NAMALWA (cell line): ENCODE measurements around the gene RSF1.
"Not testable (repeated sequence)": the region's sequence is repeated elsewhere in the genome, so short reads cannot be mapped to it uniquely, and the experiment has no call there.

Source experiments
- DNase-seq: peaks from one replicate; pipeline ENCODE4 v3.0.0-alpha.2; 2015; ENCODE audit warnings: low spot score

RSF1 gene

DNA sequence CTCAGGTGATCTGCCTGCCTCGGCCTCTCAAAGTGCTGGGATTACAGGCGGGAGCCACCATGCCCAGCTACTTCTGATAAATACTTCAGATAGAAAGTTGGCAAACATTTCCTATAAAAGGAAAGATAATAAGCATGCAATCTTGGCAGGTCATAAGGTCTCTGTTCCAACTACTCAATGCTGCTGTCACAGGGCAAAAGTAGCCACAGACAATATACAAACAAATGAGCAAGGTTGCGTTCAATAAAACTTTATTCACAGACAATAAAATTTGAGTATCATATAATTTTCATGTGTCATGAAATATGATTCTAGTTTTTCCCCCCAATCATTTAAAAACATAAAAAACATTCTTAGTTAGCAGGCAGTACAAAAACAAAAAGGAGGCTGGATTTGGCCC is 129.9 kb downstream of the RSF1 start:
- no peak for DNase-seq

DNA sequence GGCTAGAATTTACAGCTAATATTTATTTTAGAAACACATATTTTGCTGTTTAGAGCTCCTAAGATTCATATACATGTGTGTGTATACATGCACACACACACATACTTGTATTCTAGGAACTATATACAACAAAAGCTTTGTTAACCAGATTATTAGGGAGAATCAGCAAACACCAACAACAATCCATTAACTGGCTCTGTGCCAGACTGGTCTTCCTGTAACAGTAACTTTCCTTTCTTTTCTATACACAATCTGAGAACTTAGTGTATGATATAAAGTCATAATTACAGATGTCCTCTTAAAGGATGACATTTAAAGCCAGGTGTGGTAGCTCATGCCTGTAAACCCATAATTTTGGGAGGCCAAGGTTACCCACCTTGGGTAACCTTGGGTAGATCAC is 133.4 kb downstream of the RSF1 start:
- no peak for DNase-seq

DNA sequence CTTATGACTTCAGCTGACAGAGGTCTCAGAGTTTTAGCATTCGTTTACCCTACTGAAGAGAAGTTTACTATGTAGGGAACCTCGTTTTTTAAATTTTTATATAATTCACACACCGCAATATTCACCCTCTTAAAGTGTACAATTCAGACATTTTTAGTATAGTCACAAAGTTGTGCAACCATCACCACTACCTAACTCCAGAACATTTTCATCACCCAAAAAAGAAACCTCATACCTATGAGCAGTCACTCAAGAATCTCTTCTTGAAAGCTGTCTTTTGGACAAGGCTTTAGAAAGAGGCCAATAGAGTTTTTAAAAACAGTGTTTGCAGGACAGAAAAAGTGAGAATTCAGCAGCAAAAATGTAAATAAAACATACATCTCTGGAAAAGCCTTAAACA is 143.4 kb downstream of the RSF1 start:
- DNase-seq = no peak

DNA sequence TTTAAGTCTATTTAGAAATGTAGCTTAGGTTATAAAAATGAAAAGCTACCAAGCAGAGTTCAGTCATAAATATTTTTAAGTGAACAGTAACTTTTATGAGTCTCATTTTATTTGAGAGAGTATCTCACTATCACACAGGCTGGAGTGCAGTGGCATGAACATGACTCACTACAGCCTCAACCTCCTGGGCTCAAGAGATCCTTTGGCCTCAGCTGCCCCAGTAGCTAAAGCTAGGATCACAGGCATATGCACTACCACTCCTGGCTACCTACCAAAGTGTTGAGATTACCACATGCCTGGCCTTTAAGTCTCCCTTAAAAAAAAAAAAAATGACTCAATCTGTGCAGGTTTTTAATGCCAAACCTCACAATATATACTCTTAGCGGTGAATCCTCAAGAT is 148.3 kb downstream of the RSF1 start:
- no peak for DNase-seq

DNA sequence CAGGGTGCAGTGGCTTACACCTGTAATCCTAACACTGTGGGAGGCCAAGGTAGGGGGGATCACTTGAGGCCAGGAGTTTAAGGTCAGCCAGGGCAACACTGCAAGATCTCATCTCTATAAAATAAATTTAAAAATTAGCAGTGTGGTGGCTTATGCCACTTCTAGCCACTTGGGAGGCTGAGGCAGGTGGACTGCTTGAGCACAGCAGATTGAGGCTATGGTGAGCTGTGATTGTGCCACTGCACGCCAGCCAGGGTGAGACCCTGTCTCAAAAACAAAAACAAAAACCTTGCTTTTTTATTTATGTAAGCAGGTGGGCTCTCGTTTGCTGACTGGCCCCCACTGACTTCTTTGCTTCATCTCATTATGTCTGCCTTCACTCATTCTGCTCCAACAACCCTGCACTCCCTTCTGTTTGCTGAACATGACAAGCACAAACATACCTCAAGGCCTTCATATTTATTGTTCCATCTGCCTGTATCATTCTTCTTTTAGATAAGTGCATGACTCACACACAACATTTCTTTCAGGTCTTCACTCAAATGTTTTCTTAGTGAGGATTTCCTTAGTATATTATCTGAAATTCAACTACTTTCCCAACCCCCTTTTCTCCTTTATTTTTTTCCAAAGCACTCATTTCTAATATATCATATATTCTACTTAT is 150.5 kb downstream of the RSF1 start:
- DNase-seq = no peak

DNA sequence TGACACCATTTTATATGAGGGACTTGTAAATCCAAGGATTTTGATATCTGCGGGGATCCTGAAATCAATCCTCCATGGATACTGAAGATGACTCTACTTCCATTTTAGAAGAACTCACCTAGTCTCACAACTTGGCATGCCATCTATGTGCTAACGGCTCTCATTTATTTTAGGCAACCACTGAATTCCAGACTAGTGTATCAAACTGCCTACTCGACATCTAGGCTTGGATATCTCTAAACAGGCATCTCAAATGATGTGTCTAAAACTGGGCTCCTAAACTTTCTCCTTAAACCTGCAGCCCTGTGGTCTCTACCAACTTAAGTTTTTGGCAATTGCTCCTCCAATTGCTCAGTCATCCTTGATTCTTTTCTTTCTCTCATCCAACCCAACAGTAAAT is 151.8 kb downstream of the RSF1 start:
- DNase-seq = no peak

DNA sequence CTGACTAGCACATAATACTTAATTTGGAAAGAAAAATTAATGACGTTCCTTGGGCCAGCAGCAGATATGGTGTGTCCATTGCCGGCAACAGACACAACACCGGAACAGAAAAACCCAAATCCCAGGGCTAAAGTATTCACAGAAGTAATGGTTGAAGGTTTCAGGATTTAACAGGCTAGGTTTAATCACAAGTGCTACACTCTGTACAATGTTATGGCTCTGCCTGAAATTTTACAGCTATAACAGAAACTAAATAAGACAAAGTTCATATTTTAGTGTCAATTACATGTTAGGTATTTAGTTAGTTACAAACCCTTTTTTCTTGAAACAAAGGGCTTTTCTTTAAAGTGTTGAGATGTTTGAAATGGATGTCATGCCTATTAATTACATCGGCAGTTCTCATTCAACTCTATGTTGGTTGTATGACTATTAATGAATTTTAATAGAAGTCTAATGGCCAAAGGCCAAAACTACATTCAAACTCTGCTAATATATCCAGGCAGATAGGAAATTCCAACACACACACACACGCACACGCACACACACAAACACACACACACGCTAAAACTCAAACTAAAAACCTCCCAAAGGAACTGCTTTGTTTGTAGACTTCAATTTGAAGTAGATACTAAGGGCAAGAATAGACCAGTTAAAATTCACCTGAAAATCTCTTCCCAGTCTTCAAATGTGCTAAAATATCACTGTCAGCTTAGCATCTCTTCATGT is 155.1 kb downstream of the RSF1 start:
- no peak for DNase-seq

DNA sequence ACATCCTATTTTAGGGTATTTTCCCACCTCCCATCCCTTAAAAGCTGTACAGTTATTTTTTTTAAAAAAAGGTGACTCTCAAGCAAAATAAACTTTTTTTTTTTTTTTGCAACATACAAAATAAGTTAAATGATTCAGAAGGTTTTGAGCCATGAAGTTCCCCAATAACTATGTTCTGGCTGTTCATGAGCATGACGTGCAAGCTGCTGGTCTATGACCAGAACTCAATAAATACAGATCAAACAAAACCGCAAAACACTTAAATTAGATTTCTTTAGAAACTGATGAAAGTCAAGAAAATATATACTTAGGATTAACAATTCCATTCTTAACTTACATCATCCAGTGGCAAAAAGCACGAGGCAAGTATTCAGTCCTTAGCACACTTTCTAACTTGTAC is 158.9 kb downstream of the RSF1 start:
- peak; percentile 51 for DNase-seq

DNA sequence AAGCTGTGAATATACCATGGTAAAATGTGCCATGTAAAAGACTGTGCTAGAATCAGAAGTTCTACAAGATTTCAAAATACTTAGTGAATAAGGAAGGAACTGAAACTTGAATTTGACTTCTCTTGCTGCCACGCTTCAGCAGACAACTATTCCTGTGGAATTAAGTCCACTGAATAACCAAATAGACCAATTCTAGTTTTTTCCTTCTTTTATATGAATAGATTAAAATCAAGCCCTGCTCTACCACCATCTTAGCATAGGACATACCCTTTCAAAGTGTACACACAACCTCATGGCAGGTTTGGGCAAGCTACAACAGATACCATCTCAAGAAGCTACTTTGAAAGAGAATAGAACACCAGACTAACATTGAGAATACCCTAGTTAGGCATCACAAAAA is 159.6 kb downstream of the RSF1 start:
- DNase-seq = peak; percentile 57

DNA sequence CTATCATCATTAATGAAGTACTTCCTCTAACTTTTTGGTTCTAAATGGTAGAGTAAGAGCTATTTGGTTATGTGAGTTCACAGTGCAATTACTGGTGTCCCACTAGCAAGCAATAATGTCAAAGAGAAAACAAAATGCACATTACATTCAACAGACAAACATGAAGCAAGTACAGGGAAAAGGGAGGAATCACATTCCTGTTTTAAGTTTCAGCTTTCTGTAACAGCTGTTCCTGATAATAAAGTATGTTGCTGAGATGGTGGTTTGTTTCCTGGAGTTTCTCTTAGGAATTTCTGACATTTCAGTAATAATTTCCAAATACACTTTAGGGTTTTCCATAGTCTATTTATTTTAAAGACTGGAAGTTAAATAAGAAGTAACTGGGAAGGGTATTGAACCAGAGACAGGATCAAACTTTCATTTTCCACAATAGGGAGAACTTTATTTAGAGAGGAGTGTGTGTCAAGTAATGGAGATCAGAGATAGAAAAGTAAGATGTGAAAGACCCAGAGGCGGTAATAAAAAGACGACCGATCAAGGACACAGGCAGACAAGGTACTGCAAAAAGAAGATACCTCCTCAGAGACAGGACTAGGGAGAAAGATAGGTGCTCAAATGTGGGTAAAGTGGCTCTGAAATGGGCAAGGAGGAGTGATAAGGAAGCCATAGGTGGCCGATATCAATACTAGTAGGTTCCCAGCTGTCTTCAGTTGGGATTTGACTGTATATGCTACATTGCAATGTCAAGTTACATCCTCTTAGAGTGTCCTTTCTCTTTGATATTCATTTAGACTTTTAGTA is 162.1 kb downstream of the RSF1 start:
- no peak for DNase-seq

DNA sequence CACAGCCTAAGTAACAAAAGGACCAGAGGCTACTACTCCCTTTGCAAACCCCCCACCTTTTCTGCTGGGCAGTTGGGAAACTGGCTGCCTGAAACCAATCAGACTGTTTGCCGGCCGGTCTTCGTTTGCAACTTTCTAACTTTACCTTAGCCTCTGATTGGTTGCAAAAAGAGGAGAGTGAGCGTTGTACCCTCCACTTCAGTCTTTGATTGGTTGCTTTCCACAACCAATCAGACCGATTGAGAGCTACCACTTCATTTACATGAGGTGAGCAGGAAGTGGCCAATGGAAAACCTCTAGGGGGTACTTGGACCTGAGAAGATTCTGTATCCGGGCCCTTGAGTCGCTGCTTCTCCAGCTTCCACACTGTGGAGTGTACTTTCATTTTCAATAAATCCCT is 164.2 kb downstream of the RSF1 start:
- no peak for DNase-seq

DNA sequence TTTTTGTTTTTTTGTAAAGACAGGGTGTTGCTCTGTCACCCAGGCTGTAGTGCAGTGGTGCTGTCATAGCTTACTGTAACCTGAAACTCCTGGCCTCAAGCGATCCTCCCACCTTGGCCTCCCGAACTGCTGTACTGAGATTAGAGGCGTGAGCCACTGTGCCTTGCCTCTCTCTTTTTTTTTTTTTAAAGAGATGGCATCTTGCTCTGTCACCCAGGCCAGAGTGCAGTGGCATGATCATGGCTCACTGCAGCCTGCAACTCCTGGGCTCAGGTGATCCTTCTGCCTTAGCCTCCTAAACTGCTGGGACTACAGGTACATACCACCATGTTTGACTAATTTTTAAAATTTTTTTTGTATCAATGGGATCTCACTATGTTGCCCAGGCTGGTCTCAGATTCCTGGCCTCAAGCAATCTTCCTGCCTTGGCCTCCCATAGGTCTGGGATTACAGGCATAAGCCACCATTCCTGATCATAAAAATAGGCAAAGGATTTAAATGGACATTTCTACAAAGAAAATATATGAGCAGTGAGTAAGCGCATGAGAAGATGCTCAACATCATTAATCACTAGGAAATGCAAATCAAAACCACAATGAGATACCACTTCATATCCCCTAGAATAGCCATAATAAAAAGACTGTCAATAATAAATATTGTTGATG is 165.6 kb downstream of the RSF1 start:
- no peak for DNase-seq

DNA sequence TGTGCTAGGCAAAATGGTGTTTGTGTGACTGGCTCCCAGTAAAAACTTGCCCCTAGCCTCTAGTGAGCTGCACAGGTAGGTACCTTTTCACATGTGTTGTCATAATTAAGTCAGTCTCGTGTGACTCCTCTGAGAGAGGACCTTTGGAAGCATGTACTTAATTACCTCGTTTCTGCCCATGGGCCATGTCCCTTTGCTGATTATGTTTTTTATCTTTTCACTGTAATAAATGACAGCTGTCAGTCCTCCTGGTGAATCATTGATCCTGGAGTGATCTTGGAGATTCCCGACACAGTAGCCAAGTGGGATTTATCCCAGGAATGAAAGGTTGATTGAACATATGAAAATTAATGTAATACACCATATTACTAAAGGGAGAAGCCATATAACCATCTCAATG is 170.4 kb downstream of the RSF1 start:
- DNase-seq = no peak

DNA sequence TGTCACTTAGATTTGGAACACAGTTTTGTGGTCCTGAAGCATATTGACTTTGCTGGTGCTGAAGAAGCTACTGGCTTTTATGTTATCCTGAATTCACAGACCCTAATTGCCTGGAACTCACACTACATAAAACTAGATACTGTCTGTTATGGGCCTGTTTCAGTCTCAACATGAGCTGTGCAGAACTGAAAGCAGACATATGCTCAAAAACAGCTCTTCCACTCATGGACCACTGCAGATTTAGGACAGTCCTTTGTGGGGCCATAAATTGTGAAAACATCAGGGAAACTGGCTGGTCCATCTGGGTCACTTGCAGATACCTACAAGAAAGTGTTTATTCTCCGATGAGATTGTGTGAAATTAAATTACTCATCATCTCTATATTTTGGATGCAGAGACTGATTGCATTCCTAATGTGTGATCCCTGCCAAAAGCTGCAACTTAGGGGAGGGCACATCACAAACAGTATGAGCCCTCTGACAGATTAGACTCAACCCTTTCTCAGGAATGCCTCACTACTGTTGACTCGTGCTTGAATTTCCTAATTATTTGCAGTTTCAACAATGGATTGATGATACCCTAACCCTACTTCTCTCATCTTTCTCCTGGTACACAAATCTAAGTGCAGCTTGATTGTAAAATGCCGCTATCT is 172.7 kb downstream of the RSF1 start:
- DNase-seq = no peak

DNA sequence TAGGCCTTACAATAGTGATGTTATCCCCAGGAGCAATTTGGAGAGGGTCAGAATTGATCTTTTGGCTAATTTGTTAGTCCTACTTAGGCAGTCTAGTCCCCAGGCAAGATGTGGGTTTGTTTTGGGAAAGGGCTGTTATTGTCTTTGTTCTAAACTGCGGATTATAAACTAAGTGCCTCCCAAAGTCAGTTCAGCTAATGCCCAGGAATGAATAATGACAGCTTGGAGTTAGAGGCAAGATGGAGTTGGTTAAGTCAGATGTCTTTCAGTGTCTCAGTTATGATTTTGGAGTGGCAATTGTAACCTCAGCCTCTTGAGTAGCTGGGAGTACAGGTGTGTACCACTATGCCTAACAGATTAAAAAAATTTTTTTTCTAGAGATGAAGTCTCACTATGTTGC is 175.6 kb downstream of the RSF1 start:
- DNase-seq = no peak

DNA sequence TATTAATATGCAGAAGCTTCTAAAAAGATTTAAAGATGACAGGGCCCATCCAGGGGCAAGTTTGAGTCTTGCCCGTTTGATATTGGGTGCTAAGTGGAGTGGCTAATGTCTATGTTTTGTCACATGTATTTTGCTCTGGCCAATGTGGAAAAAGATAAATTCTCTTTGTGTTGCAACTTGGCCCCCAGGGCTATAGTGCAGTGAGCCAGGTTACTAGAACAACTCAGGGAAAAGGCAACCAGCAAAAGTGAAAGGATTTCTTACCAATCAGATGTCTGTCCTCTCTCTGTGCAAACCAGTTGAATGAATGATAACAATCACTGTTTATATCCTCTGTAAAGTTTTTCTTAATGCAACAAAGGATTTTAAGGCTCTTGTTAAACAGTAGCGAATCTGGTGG is 178.3 kb downstream of the RSF1 start:
- DNase-seq = no peak

DNA sequence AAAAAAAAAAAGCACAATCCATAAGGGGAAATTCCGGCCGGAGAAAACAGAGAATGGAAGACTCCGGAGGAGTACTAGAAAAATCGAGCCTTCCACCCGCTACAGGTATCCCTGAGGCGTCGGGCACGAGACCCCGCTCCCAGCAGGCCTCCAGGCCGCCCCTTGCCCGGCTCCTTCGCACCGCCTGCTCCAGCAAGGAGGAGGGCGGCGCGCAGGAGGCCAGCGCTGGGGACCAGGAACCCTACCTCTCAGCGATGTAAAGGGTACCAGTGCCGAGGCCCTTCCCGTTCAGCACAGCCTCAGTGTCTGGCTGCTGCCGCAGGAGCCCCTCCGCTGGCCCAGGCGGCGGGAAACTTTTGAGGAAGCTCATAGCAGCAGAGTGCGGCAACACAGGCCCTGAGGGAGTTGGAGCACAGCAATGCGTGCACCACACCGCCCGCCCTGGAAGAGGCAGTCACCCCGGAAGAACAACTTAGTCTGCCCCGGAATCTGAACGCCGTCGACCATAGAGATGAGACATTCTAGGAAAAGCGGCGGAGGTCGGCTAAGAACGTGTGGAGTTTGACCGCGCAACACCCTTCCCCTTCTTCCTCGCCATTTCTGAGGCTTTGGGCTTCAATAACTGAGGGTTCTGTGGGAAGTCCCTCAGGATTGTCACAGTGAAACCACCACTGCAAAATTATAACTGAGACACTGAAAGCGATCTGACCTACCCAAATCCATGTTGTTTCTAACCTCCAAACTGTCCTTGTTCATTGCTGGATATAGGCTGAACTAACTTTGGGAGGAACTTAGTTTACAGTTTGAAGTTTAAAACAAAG is 183.0 kb downstream of the RSF1 start, which contains the start of gene CLNS1A:
Gene CLNS1A (minus strand): TSS at position 450 of the 821 bp plus-strand sequence. CDS start 80 bp downstream, at position 370.
- DNase-seq = peak; percentile 94

DNA sequence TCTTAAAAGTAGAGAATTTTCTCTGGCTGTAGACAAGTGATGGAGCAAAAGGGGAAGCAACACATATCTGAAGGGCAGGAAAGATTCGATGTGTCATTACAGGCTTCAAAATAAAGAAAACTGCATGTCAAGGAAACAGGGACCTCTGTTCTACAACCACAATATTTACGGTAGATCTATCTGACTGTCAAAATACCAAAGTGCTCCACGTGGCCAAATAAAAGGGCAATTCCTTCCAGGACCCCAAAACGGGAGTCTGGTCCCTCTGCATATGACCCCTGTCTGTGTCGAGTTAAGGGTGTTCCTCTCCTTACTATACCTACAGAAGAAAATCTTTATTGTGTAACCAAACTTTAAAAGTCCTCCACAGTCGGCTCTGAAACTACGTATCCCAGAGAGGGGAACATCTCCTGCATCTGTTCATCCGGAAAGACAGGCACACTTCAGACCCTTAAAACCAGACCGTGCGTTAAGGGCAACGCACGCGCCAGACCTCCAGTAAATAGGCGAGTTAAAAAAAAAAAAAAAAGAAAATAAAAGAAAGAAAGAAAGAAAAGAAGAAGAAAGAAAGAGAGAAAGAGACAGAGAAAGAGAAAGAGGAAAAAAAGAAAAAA is 183.7 kb downstream of the RSF1 start:
- DNase-seq = peak; percentile 47

DNA sequence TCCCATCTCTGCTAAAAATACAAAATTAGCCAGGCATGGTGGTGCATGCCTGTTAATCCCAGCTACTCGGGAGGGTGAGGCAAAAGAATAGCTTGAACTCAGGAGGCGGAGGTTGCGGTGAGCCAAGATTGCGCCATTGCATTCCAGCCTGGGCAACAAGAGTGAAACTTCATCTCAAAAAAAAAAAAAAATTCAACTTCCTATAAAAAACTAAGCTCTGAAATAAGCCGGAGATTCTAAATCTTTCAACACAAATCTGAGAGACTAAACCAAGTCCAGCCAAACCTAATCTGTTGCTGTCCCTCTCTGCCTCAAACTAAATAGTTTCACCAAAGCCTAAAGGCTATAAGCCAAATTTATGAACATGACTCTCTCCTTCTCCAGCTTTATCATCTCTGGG is 186.6 kb downstream of the RSF1 start:
- not testable (repeated sequence) for DNase-seq

DNA sequence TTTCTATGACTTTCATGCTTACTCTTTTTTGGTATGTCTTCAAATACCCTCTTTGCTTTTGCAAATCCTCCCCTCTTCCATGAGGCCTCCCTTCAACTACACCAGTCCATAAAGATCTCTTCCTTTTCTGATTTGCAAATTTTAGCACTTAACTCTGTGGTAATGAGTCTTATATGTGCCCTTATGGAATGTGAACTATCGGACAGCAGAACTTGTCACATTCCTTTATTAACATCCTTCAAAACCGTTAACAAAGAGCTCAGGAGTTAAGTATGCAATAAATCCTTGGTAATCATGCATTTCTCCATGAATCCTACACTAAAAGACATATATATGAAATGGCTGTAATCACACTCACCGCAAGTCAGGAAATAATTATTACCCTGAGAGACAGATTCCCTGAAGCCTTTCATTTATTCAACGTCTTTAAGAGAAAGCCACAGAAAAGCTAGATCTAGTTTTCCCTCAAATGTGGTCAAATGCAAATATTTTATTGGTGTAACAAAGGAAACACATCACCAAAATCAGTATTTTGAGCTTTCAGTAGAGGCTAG is 190.3 kb downstream of the RSF1 start:
- DNase-seq = no peak
